Measurements from ENCODE around the gene QRFP. TPM values are rescaled to one million over a fixed set of nuclear protein-coding genes. Genes with fewer than 3 reads are reported as not detected.
A peak's percentile ranks its signal among the peaks of the same experiment; 100 is the strongest.

QRFP gene
- polyA plus RNA-seq, 1 donor (not counting 4 experiments of a cell fraction or from before 2014, with no cell fraction given) = not detected

DNA sequence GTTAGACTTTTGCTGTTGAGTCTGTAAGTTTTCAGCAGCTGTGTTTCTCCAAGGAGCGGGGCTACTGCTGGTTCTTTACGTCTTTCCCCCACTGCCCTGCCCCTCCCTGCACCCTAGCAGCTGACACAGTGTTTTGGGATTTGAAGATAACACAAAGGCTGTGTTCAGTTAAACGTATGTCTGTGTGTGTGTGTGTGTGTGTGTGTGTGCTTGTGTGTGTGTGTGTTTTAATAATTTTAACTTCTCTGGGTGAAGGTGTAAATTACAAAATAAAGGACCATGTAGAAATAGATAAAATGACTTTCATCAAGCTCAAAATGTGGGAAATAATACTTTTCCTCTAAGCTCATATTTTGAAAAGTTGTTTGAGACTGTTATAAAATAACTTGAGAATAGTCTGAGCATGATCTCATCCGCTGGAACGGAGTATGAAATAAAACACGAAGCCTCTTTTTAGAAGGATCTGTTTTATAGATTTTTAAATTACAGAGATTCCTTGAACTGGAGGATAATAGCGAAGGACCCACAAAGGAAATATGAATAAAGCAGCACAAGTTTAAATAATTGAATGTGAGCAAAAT, 50.6 kb downstream of the QRFP start:
- no peak for FAIRE-seq
- Histone ChIP-seq H3K27me3 (ENCODE audit: control insufficient read depth, extremely low read depth, insufficient read depth, low read length) (no peaks in the 10 kb centered on the region), H3K4me1 (ENCODE audit: control insufficient read depth, extremely low read depth, insufficient read depth, low read length) (peaks cover 28% of the 10 kb centered on the region), H3K9me1 (ENCODE audit: control insufficient read depth, extremely low read depth, insufficient read depth, low read length) (peaks cover 4% of the 10 kb centered on the region), H3K4me2 (ENCODE audit: control insufficient read depth, extremely low read depth, insufficient read depth, low read depth, low read length) (peak overlapping the region; percentile 38), H4K20me1 (ENCODE audit: control insufficient read depth, extremely low read depth, insufficient read depth, low read length) (no peaks in the 10 kb centered on the region), H3K36me3 (ENCODE audit: control insufficient read depth in 2 of 2, extremely low read depth in 1 of 2, insufficient read depth in 2 of 2, low read length in 2 of 2) (no peaks in the 10 kb centered on the region), H3K4me3 (ENCODE audit: control insufficient read depth in 2 of 3, extremely low read depth in 1 of 3, insufficient read depth in 2 of 3, low read depth in 1 of 3, low read length in 3 of 3) (no peak overlapping the region), H3K79me2 (ENCODE audit: control insufficient read depth, insufficient read depth, low read length) (peaks cover 73% of the 10 kb centered on the region), H3K27ac (ENCODE audit: control insufficient read depth, insufficient read depth, low read length) (peak overlapping the region; percentile 5), H2AFZ (ENCODE audit: control insufficient read depth, low read length) (no peak overlapping the region), H3K9me3 (ENCODE audit: control insufficient read depth, low read depth, low read length) (no peaks in the 10 kb centered on the region), H3K9ac (ENCODE audit: control insufficient read depth, extremely low read depth, insufficient read depth, low read length) (no peak overlapping the region)
- DNase-seq (ENCODE audit: low read depth, low spot score) = no peak
- no peak for TF ChIP-seq EZH2 (IDR thresholded peaks at IDR 0.05; ENCODE audit: low read length)
- no peak for TF ChIP-seq CTCF (optimal IDR thresholded peaks at IDR 0.05 in 1 of 3, IDR thresholded peaks at IDR 0.05 in 1 of 3, conservative IDR thresholded peaks at IDR 0.05 in 1 of 3; ENCODE audit: extremely low read depth in 1 of 3, insufficient read depth in 2 of 3, low read length in 3 of 3)
- dilution Hi-C loops (cut with MboI; ENCODE audit: extremely low pct_ligation_motif_present, low sequenced_read_pairs) = no loop called here

GRCh38 chr9:130845254-130845653, 51.4 kb downstream of the QRFP start:
- peaks cover 73% of the 10 kb centered on the region for H3K79me2 ChIP-seq (ENCODE audit: control insufficient read depth, insufficient read depth, low read length)
- no peaks in the 10 kb centered on the region for H4K20me1 ChIP-seq (ENCODE audit: control insufficient read depth, extremely low read depth, insufficient read depth, low read length)
- DNase-seq (ENCODE audit: low read depth, low spot score) = no peak
- dilution Hi-C loops (cut with MboI; ENCODE audit: extremely low pct_ligation_motif_present, low sequenced_read_pairs) = no loop called here
- no peak overlapping the region for H2AFZ ChIP-seq (ENCODE audit: control insufficient read depth, low read length)
- H3K4me1 ChIP-seq (ENCODE audit: control insufficient read depth, extremely low read depth, insufficient read depth, low read length) = peaks cover 28% of the 10 kb centered on the region
- no peaks in the 10 kb centered on the region for H3K9me3 ChIP-seq (ENCODE audit: control insufficient read depth, low read depth, low read length)
- H3K27me3 ChIP-seq (ENCODE audit: control insufficient read depth, extremely low read depth, insufficient read depth, low read length) = no peaks in the 10 kb centered on the region
- no peak overlapping the region for H3K27ac ChIP-seq (ENCODE audit: control insufficient read depth, insufficient read depth, low read length)
- H3K4me3 ChIP-seq (ENCODE audit: control insufficient read depth in 2 of 3, extremely low read depth in 1 of 3, insufficient read depth in 2 of 3, low read depth in 1 of 3, low read length in 3 of 3) = no peak overlapping the region
- no peak for FAIRE-seq
- peaks cover 4% of the 10 kb centered on the region for H3K9me1 ChIP-seq (ENCODE audit: control insufficient read depth, extremely low read depth, insufficient read depth, low read length)
- no peak overlapping the region for H3K4me2 ChIP-seq (ENCODE audit: control insufficient read depth, extremely low read depth, insufficient read depth, low read depth, low read length)
- TF ChIP-seq EZH2 (IDR thresholded peaks at IDR 0.05; ENCODE audit: low read length) = no peak
- no peak overlapping the region for H3K9ac ChIP-seq (ENCODE audit: control insufficient read depth, extremely low read depth, insufficient read depth, low read length)
- H3K36me3 ChIP-seq (ENCODE audit: control insufficient read depth in 2 of 2, extremely low read depth in 1 of 2, insufficient read depth in 2 of 2, low read length in 2 of 2) = no peaks in the 10 kb centered on the region

DNA sequence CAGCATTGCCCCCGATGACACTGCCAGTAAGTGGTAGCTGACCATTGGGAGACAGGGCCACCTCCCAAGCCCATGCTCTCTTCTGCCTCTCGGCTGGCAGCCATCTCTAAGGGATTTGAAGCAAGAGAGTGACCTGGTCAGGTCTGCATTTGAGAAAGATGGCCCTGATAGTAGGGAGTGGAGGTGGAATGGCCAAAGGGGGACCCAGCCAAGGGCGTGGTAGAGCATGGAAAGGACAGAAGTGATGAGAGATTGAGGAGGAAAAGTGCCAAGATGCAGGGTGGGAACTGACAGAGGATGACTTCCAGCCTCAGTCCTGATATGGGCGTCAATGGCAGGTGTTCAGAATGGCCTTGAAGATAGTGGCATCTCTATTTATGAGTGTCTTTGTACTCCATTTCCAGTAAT, 52.6 kb downstream of the QRFP start:
- Histone ChIP-seq H3K9me3 (ENCODE audit: control insufficient read depth, low read depth, low read length) (no peaks in the 10 kb centered on the region), H3K9ac (ENCODE audit: control insufficient read depth, extremely low read depth, insufficient read depth, low read length) (no peak overlapping the region), H3K4me2 (ENCODE audit: control insufficient read depth, extremely low read depth, insufficient read depth, low read depth, low read length) (no peak overlapping the region), H3K4me3 (ENCODE audit: control insufficient read depth in 2 of 3, extremely low read depth in 1 of 3, insufficient read depth in 2 of 3, low read depth in 1 of 3, low read length in 3 of 3) (no peak overlapping the region), H3K27ac (ENCODE audit: control insufficient read depth, insufficient read depth, low read length) (no peak overlapping the region), H3K9me1 (ENCODE audit: control insufficient read depth, extremely low read depth, insufficient read depth, low read length) (peaks cover 4% of the 10 kb centered on the region), H3K4me1 (ENCODE audit: control insufficient read depth, extremely low read depth, insufficient read depth, low read length) (peaks cover 28% of the 10 kb centered on the region), H2AFZ (ENCODE audit: control insufficient read depth, low read length) (no peak overlapping the region), H3K27me3 (ENCODE audit: control insufficient read depth, extremely low read depth, insufficient read depth, low read length) (no peaks in the 10 kb centered on the region), H3K36me3 (ENCODE audit: control insufficient read depth in 2 of 2, extremely low read depth in 1 of 2, insufficient read depth in 2 of 2, low read length in 2 of 2) (no peaks in the 10 kb centered on the region), H4K20me1 (ENCODE audit: control insufficient read depth, extremely low read depth, insufficient read depth, low read length) (no peaks in the 10 kb centered on the region), H3K79me2 (ENCODE audit: control insufficient read depth, insufficient read depth, low read length) (peaks cover 73% of the 10 kb centered on the region)
- no peak for FAIRE-seq
- DNase-seq (ENCODE audit: low read depth, low spot score) = no peak
- TF ChIP-seq CTCF (optimal IDR thresholded peaks at IDR 0.05 in 1 of 3, IDR thresholded peaks at IDR 0.05 in 1 of 3, conservative IDR thresholded peaks at IDR 0.05 in 1 of 3; ENCODE audit: extremely low read depth in 1 of 3, insufficient read depth in 2 of 3, low read length in 3 of 3) (no peak), EZH2 (IDR thresholded peaks at IDR 0.05; ENCODE audit: low read length) (no peak)
- dilution Hi-C loops (cut with MboI; ENCODE audit: extremely low pct_ligation_motif_present, low sequenced_read_pairs) = no loop called here
